T47D (cell line): Measurements from ENCODE around the gene OR2T34.
"Not testable (repeated sequence)": the region's sequence is repeated elsewhere in the genome, so short reads cannot be mapped to it uniquely, and the experiment has no call there.

Experiments used
- DNase-seq, 2 experiments: peaks; one replicate each; pipeline versions ENCODE4 v3.0.0 to v3.0.0-alpha.2; 2011 to 2012; ENCODE audit warnings: low read depth in 1 of 2, low spot score in 1 of 2
- JUND ChIP-seq: IDR thresholded peaks from 2 replicates; pipeline ENCODE4 v1.6.1; 2012; ENCODE audit warnings: low read depth
- in situ Hi-C: cut with HindIII; loops from 2 replicates; pipeline ENCODE4 v1.10.0; 2016; ENCODE audit warnings: low sequenced_read_pairs, low pct_unique_long_range_greater_than_20kb

The OR2T34 gene

DNA sequence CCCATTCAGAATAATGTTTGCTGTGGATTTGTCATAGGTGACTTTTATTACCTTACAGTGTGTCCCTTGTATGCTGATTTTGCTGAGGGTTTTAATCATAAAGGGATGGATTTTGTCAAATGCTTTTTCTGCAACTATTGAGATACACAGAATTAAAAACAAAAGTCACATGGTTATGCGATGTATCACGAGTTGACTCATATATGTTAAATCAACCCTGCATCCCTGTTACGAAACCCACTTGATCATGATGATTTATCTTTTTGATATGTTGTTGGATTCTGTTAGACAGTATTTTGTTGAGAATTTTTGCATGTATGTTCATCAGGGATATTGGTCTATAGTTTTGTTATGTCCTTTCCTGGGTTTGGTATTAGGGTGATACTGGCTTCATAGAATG, 10.7 kb upstream of the OR2T34 start:
- in situ Hi-C loops: no loop called here
- DNase-seq: no peak
- no peak for TF ChIP-seq JUND

GRCh38 chr1:248576260-248576980, 1.9 kb upstream of the OR2T34 start:
- in situ Hi-C loops: no loop called here
- DNase-seq: no peak
- TF ChIP-seq JUND: no peak

- in situ Hi-C loops, DNase-seq: not testable (repeated sequence)
These were observed 701 bp downstream of the OR2T34 start for GRCh38 chr1:248573856-248574255.

GRCh38 chr1:248572049-248572448, 2.5 kb downstream of the OR2T34 start:
- in situ Hi-C loops: not testable (repeated sequence)

DNA sequence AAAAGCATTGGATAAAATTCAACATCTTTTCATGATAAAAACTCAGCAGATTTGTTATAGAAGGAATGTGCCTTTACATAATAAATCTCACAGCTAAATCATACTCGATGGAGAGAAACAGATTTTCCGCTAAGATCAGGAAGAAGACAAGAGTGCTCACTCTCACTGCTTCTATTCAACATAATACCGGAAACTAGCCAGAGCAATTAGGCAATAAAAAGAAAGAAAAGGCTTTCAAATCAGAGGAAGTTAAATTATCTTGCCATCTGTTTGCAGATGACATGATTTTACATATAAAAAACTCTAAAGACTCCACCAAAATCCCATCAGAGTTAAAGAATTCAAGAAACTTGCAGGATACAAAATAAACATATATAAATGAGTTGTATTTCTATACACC, 3.7 kb downstream of the OR2T34 start:
- in situ Hi-C loops, DNase-seq: not testable (repeated sequence)

More at GRCh38 chr1:248572049-248572448, 2.5 kb downstream of the OR2T34 start:
- not testable (repeated sequence) for DNase-seq

DNA sequence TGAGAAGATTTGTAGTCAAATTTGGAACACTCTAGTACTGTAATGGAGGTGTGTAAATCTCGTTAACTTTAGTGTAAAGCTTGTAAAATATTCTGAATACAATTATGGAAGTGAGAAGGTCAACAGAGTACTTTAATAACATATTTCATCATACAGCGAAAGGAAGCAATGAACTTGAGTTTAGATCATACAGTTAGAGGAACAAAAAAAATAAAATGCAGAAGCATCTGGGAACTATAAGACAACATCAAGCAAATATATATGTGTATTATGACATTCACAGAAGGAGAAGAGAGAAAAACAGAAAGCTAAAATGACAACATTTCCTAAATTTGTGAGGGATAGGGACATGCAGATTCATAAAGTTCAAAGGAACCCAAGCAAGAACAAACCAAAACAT, 5.5 kb downstream of the OR2T34 start:
- in situ Hi-C loops, DNase-seq: not testable (repeated sequence)

GRCh38 chr1:248565530-248566373, 8.8 kb downstream of the OR2T34 start:
- in situ Hi-C loops: not testable (repeated sequence)

DNA sequence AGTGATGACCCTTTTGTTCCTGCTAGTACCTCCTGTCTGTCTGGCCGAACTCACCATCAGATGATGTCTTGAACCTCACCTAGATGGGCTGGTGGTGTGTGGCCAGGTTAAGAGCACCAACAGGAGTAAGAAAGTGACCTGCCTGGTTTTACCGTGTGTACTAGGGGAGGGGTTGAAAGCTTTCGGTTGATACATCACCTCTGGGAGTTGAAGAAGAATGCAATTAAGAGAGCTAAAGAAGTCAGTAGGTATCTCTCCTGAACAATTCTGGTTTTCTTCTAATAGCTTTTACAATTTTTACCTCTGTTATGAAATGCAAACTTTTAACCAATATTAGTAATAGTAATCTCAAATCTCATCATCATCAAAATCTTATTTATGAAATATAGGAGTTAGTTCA, 11.9 kb downstream of the OR2T34 start, which contains the start of gene OR2T29:
Gene OR2T29 (minus strand): TSS at position 101 of the 400 bp plus-strand sequence. CDS start 3,281 bp downstream, outside the sequence.
- DNase-seq, in situ Hi-C loops: not testable (repeated sequence)

More at GRCh38 chr1:248565530-248566373, 8.8 kb downstream of the OR2T34 start:
- DNase-seq: not testable (repeated sequence)

DNA sequence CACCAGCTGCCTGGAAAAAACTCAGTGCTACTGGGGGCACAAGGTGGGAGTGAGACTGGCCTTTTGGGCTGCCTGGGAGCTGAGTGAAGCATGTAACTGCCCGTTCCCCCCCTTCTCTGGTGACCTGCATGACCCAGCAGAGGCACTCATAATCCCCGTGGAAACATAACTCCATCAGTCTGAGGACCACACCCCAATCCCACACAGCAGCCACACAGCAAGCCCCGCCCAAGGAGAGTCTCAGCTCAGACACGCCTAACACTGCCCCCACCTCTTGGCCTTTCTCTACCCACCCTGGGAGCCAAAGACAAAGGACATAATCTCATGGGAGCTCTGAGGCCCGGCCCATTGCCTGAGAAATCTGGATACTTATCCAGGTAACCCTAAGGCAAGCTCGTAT, 23.5 kb downstream of the OR2T34 start:
- in situ Hi-C loops, DNase-seq: not testable (repeated sequence)

DNA sequence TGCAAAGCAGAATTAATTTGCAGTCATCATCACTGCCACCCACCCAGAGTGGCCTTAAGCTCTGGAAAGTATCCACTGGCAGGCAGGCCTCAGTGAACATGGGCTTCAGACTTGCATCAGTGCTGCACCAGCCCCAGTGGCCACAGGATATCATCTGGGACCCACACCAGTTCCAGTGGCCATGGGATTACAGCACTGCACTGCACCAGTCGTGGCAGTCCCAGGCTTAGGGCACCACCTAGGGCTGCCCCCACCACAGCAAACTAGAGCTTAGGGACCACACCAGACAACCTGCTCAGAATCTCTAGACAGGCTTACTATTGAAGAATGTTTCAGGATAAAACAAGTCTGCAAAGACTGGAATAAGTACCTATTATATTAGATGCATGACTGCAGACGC, 27.2 kb downstream of the OR2T34 start:
- in situ Hi-C loops, DNase-seq: not testable (repeated sequence)

DNA sequence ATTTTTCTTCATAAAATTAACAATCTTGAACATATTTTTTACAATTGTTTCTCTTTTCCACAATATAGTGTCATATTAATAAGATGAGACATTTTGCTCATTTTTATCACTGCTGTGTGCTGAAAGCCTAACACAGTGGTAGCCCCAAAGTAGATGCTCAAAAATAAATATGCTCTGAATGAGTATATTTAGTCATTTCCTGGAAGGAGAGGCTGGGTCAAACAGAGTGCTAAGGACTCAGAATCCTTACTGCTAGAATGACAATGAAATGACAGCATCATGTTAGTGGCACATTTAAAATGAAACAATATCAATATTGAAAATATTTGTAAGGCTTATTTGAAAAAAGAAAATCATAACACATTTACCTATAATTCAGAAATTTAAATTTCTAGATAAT, 37.1 kb downstream of the OR2T34 start:
- DNase-seq, in situ Hi-C loops: not testable (repeated sequence)
